T-helper 2 cell treated with Interferon-gamma antibody and Interleukin-4, amounts not matched to agents 100 ng/mL and 5 ng/mL, for 36 hours (primary cell): ENCODE results near the gene FCGR3B. TPM values are rescaled to one million over a fixed set of nuclear protein-coding genes. Genes with fewer than 3 reads are reported as not detected.
"Not testable (repeated sequence)": the region's sequence is repeated elsewhere in the genome, so short reads cannot be mapped to it uniquely, and the experiment has no call there.

Experiments used
- intact Hi-C: fragments of 100-400 bp; cut with micrococcal nuclease; formaldehyde crosslinking; loops from one replicate; pipeline ENCODE4 v1.15.1; 2023
- total RNA-seq: library from RNA; stranded (reverse); gene quantifications from 2 replicates; pipeline ENCODE4 v1.2.3, GENCODE V29; 2022

FCGR3B gene
- not detected in 2 replicates for total RNA-seq

DNA sequence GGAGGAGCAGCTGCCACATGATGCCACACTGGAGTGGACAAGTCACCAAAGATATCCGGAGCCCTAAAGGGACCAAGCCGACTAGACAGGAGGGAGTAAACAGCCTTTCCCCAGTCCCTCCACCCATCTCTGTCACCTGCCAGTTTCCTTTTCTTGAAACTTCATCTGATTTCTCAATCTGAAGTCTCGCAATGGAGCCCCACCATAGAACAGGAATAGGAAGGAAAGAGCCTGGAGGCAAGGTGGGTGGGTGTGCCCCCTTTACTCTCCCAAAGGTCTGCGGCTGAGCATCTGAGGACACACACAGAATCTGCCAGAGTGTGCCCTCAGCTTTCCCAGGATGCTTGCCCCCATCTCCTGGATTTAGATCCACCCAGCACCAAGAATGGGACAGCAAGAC is at the start of gene FCGR3B:
Gene FCGR3B (minus strand): TSS at position 101 of the 400 bp plus-strand sequence. CDS start 82 bp downstream, at position 19.
- intact Hi-C loops, result no loop called here

DNA sequence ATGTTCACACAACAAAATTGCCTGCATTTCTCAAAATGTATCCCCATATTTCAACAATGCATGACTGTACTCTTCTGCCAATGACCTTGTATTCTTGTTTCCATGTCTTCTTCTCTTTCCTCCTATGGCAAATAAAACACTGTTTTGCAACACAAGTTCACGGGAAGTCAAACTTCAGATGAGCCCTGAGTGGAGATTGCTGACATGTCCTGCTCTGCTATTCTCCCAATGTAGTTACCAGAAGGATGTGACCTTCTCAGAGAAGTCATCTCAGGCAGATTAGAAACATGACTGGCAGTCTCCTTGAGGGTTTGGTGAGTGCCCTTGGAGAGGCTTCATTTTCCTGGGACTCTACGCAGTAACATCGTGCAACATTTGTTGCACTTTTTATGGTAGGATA is 47.5 kb upstream of the FCGR3B start:
- intact Hi-C loops, result no loop called here

DNA sequence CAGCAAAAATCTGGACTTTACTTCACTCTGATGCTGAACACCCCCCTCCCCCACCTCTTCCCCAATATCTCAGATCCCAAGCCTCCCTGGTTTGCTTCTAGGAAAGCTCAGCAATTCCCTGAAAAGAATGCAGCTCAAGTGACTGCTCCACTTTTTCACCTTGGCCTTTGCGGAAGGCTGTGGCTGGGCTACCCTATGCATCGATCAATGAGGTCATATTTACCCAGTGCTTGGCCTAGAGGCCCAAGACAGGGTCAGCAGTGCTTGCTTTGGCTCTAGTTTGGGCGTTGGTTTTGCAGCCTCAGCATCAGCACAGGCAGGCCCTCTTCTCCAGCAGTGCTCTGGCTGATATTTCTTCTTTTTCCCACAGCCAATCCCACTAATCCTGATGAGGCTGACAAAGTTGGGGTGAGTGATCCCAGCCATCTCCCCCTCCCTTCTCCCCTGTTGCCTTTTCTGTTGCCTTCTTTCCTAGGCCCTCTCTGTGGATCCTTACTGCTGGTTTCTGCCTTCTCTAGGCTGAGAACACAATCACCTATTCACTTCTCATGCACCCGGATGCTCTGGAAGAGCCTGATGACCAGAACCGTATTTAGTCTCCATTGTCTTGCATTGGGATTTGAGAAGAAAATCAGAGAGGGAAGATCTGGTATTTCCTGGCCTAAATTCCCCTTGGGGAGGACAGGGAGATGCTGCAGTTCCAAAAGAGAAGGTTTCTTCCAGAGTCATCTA is 46.1 kb upstream of the FCGR3B start:
- intact Hi-C loops, result no loop called here

DNA sequence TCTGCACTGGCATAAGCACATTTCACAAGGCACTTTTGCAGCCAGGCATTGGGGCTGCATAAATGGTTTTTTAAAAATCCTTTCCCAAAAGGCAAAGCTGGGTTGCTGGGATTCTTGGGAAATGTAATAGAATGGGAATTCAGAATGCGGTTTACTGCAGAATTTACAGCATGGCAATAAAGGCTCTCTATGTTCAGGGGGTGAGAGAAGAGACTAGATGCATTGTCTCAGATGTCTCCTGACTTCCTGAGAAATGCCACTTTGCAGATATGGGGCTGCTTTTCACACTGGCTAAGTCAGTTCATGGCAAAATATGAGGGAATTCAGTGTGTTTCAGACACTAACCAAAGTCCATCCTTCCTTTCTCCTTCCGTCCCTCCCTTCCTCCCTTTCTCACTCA is 45.5 kb upstream of the FCGR3B start:
- intact Hi-C loops, result no loop called here

DNA sequence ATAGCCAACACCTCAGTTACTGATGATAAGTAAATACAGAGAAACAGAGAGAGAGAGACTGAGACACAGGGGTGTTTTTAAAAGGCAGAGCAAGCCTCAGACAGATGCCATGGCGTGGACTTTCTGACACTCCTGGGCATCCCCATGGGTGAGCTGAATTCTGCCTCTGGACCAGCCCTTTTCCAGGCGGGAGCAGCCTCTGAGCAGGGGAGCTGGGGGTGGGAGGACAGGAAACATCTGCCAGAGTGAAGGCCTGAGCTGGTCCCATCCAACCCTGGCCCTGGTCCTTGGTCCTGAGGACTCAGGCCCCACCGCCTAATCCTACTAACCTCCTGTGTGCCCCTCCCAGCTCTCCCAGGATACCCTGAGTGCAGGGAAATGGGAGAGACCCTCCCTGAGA is 43.9 kb upstream of the FCGR3B start:
- intact Hi-C loops, result not testable (repeated sequence)

DNA sequence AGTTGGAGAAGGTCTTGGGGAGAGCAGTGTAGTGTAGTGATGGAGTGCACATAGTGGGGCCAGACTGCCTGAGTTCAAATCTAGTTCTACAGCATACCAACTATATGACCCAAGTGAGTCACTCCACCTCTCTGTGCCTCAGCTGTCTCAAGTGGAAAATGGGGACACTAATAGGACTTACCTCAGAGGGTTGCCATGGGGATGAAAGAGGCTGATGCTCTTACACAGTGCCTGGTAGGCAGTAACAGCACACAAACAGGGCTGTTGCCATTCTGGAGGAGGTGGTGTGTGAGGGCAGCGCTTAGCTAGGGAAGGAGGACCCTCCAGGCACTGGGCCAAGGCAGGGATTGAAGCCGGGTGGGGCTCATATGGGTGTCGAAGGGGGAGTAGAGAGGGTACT is 43.5 kb upstream of the FCGR3B start:
- intact Hi-C loops, result not testable (repeated sequence)

DNA sequence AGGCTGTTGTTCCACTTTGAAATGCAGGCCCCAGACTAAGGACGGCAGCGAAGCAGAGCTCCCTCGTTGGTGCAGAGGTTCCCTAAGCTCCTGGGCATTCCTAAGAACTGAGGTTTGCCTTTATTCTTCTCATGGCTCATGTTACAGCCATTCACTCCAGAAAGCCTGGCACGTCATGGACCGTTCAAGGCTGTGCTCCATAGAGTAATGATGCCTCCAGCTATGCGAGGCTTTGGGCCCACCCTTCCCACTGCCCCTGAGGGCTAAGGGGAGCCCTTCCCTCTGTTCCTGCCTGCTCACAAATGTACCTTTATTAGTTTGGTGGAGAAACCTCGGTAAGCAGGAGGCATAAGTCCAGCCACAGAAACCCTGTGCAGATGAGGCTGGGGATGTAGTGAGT is 42.5 kb upstream of the FCGR3B start:
- intact Hi-C loops, result not testable (repeated sequence)

DNA sequence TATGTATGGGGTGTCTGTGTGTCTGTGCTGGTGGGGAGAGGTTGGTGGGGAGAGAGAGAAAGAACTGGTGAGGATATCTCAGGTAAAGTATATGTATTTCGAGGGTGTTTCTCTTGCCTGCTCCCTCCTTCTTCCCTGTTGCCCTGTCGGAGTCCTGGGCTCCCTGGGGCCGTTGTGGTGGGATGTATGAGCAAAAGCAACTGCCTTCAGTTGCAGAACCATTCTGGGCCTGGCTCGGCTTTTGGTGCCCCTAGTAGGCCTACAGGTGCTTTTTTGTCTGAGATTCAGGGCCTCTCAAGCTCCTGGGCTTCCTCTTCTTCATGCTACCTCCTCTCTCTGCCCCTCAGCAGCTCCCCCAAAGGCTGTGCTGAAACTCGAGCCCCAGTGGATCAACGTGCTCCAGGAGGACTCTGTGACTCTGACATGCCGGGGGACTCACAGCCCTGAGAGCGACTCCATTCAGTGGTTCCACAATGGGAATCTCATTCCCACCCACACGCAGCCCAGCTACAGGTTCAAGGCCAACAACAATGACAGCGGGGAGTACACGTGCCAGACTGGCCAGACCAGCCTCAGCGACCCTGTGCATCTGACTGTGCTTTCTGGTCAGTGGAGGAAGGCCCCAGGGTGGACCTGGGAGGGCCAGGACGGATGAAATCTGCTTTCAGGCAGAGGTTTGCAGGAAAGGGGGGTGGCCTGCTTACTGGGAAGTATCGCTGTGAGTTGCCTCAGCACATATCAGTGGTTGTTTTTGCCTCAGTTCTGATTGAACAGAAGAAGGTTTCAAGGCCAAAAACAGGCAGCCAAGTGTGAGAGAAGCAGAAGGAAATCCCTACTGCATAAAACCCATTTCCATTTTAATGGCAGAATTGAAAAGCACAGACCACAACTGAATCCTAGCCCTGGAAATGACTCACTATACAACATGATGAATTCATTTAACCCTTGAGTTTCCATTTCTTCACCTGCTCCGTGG is 40.4 kb upstream of the FCGR3B start:
- intact Hi-C loops, result not testable (repeated sequence)

DNA sequence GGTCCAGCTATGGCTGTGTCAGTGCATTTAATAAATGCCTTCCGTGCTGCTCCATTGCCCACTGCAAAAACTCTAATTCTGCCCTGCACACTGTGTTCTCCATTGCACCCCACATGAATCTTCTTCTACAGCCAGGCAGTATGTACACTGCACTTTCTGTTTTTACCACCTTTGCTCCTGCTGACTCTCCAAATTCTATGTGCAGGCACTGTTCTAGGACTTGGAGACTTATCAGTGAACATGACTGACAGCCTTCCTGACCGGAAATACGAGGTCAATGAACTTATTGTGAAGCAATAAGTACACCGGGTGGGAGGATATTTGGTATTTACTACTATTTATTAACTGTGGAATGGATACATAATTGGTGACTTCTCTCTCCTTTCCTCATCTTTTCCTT is 33.7 kb upstream of the FCGR3B start:
- intact Hi-C loops, result not testable (repeated sequence)

DNA sequence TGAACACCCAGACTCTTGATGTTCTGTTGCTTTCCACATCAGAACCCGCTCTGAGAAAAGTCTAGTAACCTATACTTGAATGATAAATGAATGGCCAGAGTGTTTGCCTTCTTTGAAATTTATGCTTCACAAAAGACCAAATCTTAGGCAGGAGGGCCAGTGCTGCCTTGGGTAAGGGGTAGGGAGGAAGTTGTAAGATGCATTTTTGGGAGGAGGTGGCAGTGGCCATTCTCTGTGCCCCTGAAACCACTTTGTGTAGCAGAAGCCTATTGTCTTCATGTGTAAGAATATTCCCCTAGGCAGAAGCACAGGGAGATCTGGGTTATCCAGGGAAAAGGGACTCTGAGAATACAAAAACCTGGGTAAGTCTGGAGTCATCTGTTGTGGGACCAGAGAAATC is 32.6 kb upstream of the FCGR3B start:
- intact Hi-C loops, result not testable (repeated sequence)

DNA sequence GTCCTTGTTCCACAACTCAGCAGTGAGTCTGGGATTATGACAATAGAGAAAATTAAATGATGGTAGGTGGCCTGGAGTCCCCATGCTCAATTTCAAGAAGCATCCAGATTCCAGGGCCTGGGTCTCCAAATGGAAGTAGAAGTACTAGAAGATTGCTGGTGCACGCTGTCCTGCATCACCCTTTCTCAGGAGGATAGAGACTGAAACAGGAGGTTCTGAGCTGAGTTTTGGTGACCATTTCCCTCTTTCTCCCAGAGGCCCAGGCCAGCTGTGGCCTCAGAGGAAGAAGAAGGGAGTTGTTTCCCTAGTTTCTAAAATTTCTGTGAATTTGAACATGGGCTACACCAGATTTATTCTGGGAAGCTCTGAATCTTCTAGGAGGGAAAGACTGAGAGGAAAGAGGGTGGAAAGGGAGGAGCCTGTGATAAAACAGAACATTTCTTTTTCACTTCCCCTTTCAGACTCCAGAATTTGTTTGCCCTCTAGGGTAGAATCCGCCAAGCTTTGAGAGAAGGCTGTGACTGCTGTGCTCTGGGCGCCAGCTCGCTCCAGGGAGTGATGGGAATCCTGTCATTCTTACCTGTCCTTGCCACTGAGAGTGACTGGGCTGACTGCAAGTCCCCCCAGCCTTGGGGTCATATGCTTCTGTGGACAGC is 31.8 kb upstream of the FCGR3B start, which contains the start of gene FCGR2B:
Gene FCGR2B (plus strand): TSS at position 460 of the 656 bp plus-strand sequence. CDS start 99 bp downstream, at position 559.
- intact Hi-C loops, result not testable (repeated sequence)

DNA sequence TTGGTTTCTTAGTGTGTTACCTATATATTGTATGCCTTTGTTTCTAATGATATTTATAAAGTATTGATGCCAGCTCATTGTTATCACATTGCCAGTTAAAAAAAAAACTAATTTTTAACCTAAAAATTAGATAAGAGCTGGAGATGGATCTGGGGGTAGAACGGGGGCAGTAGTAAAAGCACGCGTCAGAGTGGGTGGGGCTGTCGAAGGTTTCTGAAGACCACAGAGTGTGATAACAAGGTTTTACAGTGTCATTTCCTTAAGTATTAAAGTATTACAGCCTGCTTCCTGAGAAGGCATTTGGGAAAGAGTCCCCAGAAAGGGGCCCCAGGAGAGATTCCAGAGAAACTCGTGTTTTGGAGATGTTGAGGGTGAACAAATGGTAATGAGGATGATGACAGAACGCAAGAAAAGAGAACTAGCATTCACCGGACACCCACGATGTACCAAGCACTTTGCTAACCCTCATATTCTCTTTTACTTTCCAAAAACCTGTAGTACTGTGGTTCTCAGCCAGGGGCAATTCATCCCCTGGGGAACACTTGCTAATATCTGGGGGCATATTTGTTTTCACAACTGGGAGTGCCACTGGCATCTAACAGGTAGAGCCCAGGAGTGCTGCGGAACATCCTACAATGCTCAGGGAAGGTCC is 30.8 kb upstream of the FCGR3B start:
- intact Hi-C loops, result not testable (repeated sequence)

DNA sequence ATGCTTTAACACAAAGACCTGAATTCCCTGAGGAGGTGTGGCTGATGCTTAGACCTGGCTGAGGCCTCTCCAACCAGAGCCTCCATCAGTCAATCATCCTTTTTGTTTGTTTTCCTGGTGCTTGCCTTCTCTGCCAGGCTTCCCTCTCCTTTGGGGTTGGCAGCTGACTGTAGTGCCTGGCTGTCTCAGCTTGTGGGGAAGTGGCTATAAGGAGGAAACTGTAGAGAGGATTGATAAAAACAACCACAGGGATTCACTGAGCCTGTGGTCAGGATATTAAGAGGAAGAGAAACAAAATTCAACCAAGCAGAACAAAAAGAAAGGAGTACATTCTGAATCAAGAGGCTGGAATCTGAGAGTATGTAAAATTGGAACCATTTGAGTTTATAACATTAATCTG is 27.5 kb upstream of the FCGR3B start:
- intact Hi-C loops, result not testable (repeated sequence)

DNA sequence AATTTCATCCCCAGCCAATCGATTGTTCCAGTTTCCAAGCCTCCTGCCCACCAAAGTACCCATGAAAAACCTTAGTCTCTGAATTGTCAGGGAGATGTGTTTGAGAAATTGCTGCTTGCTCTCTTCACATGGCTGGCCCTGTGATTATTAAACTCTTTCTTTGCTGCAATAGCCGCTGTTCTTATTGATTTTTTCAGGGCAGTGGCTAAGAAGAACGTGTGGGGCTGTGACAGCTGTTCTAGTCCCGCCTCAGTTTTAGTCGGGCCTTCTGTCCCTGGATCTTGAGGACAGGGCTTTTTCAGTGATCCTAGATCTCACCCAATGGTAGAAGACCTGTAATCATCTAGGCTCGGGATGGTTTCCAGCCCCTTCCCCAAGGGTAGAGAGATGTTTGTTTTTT is 23.0 kb upstream of the FCGR3B start:
- intact Hi-C loops, result not testable (repeated sequence)

DNA sequence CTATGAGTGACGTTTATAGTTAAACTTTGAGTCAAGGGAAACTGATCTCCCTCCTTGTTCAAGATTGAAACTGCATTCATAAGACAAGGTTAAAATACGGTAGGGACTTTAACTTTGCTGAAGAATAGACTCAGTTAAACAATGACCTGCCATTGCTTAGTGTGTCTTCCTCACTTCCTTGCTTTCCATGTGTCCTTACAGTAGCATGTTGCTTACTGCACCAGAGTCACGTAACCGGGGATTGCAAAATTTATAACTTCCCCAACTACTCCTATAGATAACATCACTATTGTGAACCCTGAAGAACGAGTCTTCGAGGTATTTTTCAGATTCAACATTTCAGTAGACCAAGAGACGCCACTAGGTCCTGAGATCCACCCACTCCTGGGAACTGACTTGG is 22.6 kb upstream of the FCGR3B start:
- intact Hi-C loops, result not testable (repeated sequence)

DNA sequence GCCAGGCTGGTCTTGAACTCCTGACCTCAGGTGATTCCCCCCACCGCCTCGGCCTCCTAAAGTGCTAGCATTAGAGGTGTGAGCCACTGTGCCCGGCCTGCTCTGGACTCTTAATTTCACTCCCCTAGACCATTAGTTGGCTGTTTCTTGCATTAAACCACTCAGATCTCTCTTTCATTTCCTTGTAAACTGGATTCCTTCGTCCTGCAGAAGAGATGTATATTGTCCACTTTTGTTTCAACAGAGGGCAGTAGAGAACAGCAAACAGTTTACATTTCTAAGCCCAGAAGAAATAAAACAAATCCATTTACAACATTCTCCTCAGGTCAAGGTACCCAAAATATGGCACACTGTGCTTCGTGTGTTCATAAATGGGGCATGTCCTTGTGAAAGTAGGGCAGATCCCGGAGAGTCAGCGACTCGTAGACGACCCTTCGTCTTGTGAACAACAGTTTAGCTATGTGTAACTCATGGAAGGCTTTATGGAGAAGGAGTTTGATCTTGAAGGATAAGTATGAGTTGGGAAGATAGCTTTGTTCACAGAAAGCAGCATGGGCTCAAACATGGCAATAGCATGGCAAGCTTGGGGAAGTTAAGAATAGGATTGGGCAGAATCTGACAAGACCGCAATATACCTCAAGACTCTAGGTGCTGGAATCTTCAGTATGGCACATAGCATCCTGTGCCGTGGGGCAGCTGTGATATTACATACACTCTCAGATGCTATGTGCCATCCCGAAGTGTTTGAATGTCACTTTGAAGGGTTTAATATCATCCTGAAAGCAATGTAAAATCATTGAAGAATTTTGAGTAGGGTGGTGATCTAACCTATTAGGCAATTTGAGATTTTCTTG is 16.8 kb upstream of the FCGR3B start:
- intact Hi-C loops, result not testable (repeated sequence)

DNA sequence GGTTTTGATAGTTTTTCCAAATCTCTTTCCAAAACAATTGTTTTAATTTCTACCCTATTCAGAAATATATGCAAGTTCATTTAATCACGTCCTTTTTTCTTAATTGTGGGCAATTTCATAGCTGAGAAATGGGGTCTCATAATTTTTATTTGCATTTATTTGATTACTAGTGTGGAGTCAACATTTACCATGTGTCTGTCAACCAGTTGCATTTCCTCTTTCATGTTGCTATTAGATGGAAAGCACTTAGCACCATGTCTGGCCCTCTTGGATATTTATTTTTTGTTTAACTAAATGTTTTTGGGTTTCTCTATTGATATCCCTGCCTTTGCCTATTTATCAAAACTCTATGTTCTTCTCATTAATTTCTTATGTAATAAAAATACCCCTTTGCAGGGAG is 13.9 kb upstream of the FCGR3B start:
- intact Hi-C loops, result not testable (repeated sequence)

DNA sequence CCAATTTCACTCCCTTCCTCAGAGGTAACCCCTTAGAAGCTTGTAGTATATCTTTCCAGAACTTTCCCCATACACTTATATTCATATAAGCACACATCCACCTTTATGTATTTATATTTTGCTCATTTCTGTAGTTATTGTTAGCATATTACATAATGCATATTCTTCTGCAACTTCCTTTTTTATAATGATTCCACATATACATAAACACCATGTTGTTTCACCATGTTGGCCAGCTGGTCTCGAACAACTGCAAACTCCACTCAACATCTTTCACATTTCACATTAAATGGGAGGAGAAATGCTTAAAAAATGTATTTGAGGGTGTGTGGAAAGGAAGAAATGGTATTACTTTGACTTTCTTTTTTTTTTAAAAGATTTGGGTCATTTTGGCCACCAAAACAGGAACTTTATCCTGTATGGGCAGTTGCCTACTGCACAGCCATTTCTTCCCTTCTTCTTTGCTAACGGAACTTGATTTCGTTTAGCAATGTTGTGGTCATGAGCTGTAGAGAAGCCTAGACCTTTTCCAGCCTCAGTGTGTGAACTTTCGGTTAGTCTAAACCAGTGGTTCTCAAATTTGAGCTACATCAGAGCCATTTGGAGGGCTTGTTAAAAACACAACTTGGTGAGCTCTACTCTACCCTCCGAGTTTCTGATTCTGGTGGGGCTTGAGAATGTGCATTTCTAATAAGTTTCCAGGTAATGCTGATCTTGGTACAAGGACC is 12.7 kb upstream of the FCGR3B start:
- intact Hi-C loops, result not testable (repeated sequence)

DNA sequence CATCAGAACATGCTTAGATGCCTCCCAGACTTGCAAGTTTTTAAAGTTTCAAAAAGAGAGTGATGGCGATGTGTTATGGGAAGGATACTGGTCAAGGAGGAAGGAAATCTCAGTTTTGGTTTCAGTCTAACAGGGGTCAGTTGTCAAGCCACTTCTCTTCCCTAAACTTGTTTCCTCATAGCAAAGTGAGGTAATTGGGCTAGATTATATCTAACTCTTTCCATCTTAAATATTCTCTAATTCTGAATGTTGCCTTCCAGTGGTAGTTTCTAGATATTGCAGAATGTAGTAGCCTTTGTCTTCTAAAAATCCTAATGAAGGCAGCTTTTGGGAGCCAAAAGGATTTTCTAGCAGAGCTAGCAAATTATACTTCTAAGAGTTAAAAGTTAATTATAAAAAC is 11.7 kb upstream of the FCGR3B start:
- intact Hi-C loops, result not testable (repeated sequence)

DNA sequence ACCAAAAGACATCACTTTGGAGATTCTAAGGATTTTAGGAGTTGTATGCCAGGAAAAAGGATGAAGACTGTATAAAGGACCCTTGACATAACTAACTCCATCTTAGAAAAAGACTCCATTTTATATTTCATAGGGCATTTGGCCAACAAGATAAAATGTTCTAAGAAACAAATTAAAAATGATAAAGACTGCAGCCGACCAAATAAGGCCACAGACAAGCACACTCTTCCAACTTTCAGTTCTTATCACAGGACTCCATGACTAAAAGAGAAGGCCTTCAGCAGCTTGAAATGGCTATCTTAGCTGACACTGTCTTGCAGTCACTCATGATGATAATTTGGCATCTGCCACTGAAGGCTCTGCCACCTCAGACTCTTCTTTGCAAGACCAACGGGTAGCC is 8.2 kb upstream of the FCGR3B start:
- intact Hi-C loops, result not testable (repeated sequence)
